ENCODE results near the gene SYNPR. TPM values are rescaled to one million over a fixed set of nuclear protein-coding genes. Genes with fewer than 3 reads are reported as not detected.
A peak's percentile ranks its signal among the peaks of the same experiment; 100 is the strongest.

Gene SYNPR
- total RNA-seq, 1 donor from 2014 or later: not detected

DNA sequence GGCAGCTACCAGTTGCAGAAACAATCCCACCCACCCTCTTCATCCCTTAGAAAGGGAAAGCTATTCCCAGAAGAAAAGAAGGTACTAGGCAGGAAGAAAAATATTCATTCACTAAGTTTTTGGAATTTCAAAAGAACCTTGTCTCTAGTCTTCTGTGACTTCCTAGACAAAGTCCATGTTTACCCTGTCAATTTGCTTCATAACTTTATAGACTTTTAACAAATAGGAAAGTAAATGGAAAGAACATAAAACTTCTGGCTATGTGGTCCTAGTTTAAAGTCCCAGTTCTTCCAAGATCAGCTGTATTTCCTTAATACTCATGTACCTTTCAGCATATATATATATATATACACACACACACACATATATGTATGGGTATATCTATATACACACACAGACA is 230.7 kb downstream of the SYNPR start:
- no peak for DNase-seq
- TF ChIP-seq, protein P1, sequence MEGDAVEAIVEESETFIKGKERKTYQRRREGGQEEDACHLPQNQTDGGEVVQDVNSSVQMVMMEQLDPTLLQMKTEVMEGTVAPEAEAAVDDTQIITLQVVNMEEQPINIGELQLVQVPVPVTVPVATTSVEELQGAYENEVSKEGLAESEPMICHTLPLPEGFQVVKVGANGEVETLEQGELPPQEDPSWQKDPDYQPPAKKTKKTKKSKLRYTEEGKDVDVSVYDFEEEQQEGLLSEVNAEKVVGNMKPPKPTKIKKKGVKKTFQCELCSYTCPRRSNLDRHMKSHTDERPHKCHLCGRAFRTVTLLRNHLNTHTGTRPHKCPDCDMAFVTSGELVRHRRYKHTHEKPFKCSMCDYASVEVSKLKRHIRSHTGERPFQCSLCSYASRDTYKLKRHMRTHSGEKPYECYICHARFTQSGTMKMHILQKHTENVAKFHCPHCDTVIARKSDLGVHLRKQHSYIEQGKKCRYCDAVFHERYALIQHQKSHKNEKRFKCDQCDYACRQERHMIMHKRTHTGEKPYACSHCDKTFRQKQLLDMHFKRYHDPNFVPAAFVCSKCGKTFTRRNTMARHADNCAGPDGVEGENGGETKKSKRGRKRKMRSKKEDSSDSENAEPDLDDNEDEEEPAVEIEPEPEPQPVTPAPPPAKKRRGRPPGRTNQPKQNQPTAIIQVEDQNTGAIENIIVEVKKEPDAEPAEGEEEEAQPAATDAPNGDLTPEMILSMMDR (IDR thresholded peaks at IDR 0.05): no peak
- ATAC-seq: no peak
- Histone ChIP-seq H3K27me3 (ENCODE audit: low read depth) (no peaks in the 10 kb centered on the region), H3K9me3 (no peaks in the 10 kb centered on the region), H3K4me1 (no peaks in the 10 kb centered on the region), H3K36me3 (no peaks in the 10 kb centered on the region), H3K4me3 (no peak overlapping the region), H3K27ac (no peak overlapping the region)
- intact Hi-C loops (cut with DNase I): no loop called here

DNA sequence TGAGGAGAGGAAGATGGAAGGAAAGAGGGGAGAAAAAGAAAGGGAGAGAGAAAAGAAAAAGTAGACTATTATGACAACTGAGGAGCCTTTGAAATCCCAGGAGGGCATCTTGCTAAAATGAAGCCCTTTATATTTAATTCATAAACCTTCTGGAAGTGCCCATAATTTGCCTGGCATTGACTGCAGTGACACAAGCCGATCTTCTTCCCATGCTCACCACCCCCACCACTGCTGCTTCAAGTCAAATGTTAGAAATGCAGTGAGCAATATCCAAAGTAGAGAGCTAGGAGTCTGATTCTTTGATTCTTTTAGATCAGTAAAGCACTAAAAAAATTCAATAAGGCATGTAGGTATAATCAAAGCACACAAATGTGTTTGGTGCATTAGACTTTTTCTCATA is 235.7 kb downstream of the SYNPR start:
- no peak overlapping the region for H3K27ac ChIP-seq
- no peaks in the 10 kb centered on the region for H3K9me3 ChIP-seq
- no peaks in the 10 kb centered on the region for H3K4me1 ChIP-seq
- no peak for ATAC-seq
- intact Hi-C loops (cut with DNase I): no loop called here
- no peak overlapping the region for H3K4me3 ChIP-seq
- TF ChIP-seq, protein P1 (IDR thresholded peaks at IDR 0.05): no peak
- no peaks in the 10 kb centered on the region for H3K27me3 ChIP-seq (ENCODE audit: low read depth)
- H3K36me3 ChIP-seq: no peaks in the 10 kb centered on the region
- no peak for DNase-seq

DNA sequence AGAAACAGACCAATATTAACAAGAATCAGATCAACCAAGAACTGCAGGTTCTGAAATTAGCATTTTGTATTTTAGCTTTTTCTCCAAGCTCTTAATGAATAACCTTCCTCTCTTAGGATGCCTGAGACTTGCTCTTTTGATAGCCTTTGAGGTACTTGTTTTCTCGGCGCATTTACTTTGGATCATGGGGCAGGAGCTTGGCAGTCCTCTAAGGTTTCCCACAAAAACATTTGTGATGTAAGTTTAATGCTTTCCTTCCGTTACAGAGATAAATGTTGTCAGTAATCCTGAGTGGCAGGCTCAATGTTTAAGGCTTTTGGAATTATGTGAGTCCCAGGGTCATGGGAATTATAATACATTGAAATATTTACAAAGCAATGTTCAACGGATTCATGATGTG is 236.6 kb downstream of the SYNPR start:
- DNase-seq: no peak
- Histone ChIP-seq H3K4me1 (no peaks in the 10 kb centered on the region), H3K36me3 (no peaks in the 10 kb centered on the region), H3K4me3 (no peak overlapping the region), H3K9me3 (no peaks in the 10 kb centered on the region), H3K27me3 (ENCODE audit: low read depth) (no peaks in the 10 kb centered on the region), H3K27ac (no peak overlapping the region)
- intact Hi-C loops (cut with DNase I): no loop called here
- ATAC-seq: no peak
- TF ChIP-seq, protein P1 (IDR thresholded peaks at IDR 0.05): no peak

DNA sequence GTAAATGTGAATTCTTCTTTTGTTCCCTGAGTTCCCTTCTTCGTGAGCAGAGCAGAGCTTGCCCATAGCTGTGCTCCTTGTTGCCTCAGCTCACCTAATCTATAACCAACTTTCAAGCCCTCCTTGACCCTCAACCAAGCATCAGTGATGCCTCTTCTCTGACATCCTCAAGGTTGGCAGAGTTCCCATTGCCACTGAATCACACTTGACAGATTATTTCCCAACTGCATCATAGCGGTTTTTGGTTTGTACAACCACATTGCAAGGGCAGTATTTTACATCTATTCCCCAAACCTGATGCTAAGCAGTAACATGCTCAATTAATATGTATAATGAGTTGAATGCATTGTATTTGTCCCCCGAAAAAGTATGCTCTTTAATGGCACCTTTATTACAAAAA is 241.3 kb downstream of the SYNPR start:
- TF ChIP-seq, protein P1 (IDR thresholded peaks at IDR 0.05): no peak
- Histone ChIP-seq H3K27me3 (ENCODE audit: low read depth) (no peaks in the 10 kb centered on the region), H3K4me1 (no peaks in the 10 kb centered on the region), H3K27ac (no peak overlapping the region), H3K9me3 (no peaks in the 10 kb centered on the region), H3K36me3 (no peaks in the 10 kb centered on the region), H3K4me3 (no peak overlapping the region)
- DNase-seq: no peak
- intact Hi-C loops (cut with DNase I): no loop called here
- ATAC-seq: no peak

DNA sequence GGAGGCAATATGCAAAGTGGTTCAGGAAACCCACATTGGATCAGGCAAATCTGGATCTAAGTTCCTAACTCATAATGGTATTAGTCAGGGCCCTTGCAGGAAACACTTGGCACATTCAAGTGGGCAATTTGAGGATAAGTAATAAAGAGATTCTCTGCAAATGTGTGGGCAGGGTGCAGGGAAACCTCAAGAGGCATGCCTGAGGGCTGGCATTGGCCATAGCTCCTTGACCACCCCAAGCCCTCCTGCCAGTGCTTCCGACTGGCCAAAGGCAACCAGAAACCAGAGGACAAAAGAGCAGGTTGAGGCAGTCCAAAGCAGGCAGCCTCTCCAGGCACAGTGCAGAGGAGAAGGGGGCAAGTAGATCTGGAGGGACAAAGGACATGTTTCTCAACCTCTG is 243.5 kb downstream of the SYNPR start:
- TF ChIP-seq, protein P1 (IDR thresholded peaks at IDR 0.05): no peak
- Histone ChIP-seq H3K4me3 (no peak overlapping the region), H3K27me3 (ENCODE audit: low read depth) (no peaks in the 10 kb centered on the region), H3K36me3 (no peaks in the 10 kb centered on the region), H3K27ac (no peak overlapping the region), H3K9me3 (no peaks in the 10 kb centered on the region), H3K4me1 (no peaks in the 10 kb centered on the region)
- ATAC-seq: peak; percentile 48 to 70
- intact Hi-C loops (cut with DNase I): no loop called here
- no peak for DNase-seq

DNA sequence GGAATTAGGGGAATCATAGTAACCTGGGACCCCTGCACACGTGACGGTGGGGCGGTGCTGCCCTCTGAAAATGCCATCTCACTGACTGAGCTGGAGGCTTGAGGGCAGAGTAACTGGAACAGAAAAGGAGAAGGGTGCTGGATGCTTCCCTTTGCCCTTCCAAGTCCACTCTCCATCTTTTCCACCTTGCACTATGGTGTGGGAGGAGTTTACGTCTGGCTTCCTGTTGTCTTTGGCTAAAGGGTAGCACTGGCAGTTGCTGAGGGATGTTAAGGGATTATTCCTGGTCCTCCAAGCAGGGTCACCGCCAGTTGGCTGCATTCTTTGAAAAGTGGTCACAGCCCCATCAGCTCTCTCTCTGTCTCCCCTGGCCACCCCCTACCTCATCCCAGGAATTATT is 245.0 kb downstream of the SYNPR start:
- Histone ChIP-seq H3K36me3 (no peaks in the 10 kb centered on the region), H3K4me3 (no peak overlapping the region), H3K4me1 (no peaks in the 10 kb centered on the region), H3K27ac (no peak overlapping the region), H3K9me3 (no peaks in the 10 kb centered on the region), H3K27me3 (ENCODE audit: low read depth) (no peaks in the 10 kb centered on the region)
- ATAC-seq (no peak), DNase-seq (no peak)
- intact Hi-C loops (cut with DNase I): no loop called here
- TF ChIP-seq, protein P1 (IDR thresholded peaks at IDR 0.05): no peak

Measured in lower lobe of right lung (tissue), 2 donors.